GM12892 (cell line): Measurements from ENCODE around the gene ATRN.

Experiments
- POLR2A ChIP-seq: IDR thresholded peaks from 2 replicates; pipeline ENCODE4 v1.6.1; 2011; ENCODE audit warnings: low read depth, low read length, control low read depth
- POLR2AphosphoS5 ChIP-seq: IDR thresholded peaks from 2 replicates; pipeline ENCODE4 v1.6.1; 2011; ENCODE audit warnings: low read depth, low read length, control low read depth
- TAF1 ChIP-seq: IDR thresholded peaks from 2 replicates; pipeline ENCODE4 v1.6.1; 2011; ENCODE audit warnings: low read depth, mild to moderate bottlenecking, control low read depth, low read length, borderline replicate concordance

DNA sequence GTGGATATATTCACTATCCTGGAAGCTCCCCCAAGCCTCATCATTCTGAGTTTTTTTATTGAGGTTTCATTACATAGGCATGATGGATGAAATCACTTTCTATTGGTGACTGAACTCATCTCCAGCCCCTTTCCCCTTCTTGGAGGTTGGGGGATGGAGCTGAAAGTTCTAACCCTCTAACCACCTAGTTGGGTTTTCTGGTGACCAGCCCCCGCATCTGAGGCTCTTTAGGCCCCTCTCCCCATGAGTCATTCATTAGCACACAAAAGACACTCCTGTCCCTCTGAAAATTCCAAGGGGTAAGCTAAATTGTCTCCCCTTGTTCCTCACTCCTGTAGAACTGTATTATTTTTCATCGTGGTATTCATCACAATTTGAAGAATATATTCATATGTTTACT lies 159.1 kb downstream of the ATRN start:
- TF ChIP-seq POLR2A (no peak), POLR2AphosphoS5 (no peak), TAF1 (no peak)
